ENCODE results near the gene SDK2.

- TF ChIP-seq CTCF (IDR thresholded peaks at IDR 0.05; ENCODE audit: insufficient read depth, low read depth, low read length) (no peak), EZH2 (IDR thresholded peaks at IDR 0.05; ENCODE audit: insufficient read depth, low read length) (no peak)
Observed at GRCh38 chr17:73311781-73312641, 332.2 kb downstream of the SDK2 start, which contains the start of gene CDC42EP4.
